ENCODE data around the gene C1QL1.

DNA sequence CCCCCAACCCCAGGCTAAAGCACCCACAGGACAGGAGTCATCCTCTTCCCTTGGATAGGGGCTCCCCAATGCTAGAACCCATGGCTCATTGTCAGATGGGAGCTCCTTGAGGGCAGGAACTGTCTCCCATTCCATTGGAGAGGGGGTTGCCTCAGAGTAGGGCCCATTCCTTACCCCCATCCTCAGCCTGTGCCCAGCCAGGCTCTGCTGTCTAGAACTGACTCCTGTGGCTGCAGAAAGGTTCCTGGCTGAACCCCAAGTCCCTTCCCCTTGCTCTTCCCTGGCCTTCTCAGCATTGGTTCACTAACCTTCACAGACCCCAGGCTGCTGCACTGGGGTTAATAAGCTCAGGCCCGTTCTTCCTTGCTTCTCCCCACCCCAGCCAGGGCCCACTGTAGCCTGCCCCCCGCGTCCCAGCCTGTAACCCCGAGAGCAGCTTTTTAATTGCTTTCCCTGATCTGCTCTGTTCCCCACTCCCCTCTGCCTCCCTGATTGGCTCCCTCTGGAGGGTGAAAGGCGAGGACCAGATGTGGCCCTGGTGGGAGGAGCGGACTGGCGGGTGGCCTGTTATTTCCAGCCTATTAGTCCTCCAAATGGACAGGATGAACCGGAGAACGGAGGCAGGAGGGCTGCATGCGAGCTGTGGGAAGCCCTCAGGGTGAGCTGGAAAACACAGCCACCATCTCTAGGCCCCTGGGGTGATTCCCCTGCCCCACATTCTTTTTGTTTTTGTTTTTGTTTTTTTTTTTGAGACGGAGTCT is 46.8 kb downstream of the C1QL1 start:
- TF ChIP-seq, protein P1, sequence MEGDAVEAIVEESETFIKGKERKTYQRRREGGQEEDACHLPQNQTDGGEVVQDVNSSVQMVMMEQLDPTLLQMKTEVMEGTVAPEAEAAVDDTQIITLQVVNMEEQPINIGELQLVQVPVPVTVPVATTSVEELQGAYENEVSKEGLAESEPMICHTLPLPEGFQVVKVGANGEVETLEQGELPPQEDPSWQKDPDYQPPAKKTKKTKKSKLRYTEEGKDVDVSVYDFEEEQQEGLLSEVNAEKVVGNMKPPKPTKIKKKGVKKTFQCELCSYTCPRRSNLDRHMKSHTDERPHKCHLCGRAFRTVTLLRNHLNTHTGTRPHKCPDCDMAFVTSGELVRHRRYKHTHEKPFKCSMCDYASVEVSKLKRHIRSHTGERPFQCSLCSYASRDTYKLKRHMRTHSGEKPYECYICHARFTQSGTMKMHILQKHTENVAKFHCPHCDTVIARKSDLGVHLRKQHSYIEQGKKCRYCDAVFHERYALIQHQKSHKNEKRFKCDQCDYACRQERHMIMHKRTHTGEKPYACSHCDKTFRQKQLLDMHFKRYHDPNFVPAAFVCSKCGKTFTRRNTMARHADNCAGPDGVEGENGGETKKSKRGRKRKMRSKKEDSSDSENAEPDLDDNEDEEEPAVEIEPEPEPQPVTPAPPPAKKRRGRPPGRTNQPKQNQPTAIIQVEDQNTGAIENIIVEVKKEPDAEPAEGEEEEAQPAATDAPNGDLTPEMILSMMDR (IDR thresholded peaks at IDR 0.05; ENCODE audit: low read depth, low read length, poor library complexity, severe bottlenecking) = no peak
- no peak for TF ChIP-seq EZH2phosphoT487 (IDR thresholded peaks at IDR 0.05; ENCODE audit: borderline replicate concordance, low read length)

Measured in DOHH2 (cell line).